DMS153 treated with DMSO at 0.1 percent for 48 hours (cell line): ENCODE measurements around the gene CDK5.

Experiments used
- DNase-seq: peaks from one replicate; lab custom pipeline; 2025; ENCODE audit not compliant: unreplicated experiment; lab: John Stamatoyannopoulos, UW

CDK5 gene

DNA sequence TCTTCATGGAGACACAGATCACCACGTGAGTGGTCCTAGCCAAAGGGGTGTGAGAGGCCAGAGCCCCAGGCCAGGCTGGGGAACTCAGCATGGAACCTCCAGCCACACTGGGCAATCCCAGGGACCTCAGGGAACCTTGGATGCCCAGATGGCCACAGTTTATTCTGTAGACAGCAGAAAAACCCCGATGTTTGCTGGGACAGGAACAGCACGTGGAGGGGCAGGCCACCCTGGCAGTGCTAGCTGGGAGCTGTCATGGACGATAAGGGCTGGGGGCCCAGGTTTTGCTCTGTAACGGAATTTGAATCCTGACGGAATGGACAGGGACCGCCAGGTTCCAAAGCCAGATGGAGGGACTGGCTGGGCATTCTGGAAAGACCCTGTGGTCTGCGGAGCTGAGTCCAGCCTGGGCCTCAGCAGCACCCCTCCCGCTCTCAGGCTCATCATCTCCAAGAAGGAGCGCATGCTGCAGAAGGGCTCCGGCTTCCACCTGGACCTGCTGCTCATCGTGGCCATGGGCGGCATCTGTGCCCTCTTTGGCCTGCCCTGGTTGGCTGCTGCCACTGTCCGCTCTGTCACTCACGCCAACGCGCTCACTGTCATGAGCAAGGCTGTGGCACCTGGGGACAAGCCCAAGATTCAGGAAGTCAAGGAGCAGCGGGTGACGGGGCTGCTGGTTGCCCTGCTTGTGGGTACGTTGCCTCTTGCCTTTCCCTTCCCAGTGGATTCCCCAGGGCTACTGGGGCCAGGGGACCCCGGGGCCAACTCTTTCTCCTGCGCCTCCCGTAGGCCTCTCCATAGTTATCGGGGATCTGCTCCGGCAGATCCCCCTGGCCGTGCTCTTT is 17.3 kb upstream of the CDK5 start:
- DNase-seq = no peak

DNA sequence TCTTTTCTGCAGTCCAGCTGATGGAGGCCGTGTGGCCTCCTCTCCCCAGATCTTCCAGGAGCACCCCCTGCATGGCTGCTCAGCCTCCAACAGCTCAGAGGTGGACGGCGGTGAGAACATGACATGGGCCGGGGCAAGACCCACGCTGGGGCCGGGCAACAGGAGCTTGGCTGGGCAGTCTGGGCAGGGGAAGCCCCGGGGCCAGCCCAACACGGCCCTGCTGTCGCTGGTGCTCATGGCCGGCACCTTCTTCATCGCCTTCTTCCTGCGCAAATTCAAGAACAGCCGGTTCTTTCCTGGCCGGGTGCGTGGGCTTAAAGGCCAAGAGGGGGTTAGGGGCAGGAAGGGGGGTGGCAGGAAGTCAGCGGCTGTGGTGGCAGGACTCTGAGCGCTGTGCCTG is 16.3 kb upstream of the CDK5 start:
- DNase-seq = no peak

DNA sequence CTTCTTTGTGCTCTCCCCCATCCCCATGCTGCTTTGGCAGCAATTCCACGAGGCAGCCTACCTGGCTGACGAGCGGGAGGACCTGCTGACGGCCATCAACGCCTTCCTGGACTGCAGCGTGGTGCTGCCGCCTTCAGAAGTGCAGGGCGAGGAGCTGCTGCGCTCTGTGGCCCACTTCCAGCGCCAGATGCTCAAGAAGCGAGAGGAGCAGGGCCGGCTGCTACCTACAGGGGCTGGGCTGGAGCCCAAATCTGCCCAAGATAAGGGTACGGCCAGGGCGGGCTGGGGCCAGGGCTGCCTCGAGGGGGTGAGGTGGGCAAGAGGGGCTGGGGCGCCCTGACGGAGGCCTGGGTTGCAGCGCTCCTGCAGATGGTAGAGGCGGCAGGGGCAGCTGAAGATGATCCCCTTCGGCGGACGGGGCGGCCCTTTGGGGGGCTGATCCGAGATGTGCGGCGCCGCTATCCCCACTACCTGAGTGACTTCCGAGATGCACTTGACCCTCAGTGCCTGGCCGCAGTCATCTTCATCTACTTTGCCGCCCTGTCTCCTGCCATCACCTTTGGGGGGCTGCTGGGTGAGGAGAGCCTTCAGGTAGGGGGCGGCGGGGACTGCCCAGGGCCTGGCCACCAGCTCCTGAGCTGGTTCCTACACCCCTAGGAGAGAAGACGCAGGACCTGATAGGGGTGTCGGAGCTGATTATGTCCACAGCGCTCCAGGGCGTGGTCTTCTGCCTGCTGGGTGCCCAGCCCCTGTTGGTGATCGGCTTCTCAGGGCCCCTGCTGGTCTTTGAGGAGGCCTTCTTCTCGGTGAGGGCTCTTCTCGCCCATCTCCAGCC is 13.6 kb upstream of the CDK5 start:
- DNase-seq = no peak

DNA sequence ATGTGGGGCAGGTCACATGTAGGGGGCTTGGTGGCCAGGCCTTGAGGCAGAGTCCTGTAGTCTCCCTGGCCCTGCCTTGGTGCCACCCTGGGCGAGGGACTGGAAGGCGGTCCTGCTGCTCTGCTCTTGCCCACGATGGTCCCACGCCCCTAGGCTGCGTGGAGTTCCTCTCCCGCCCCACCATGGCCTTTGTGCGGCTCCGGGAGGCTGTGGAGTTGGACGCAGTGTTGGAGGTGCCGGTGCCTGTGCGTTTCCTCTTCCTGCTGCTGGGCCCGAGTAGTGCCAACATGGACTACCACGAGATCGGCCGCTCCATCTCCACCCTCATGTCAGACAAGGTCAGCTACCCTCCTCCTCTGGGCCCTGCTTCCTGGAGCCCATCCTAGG is 12.9 kb upstream of the CDK5 start:
- no peak for DNase-seq

DNA sequence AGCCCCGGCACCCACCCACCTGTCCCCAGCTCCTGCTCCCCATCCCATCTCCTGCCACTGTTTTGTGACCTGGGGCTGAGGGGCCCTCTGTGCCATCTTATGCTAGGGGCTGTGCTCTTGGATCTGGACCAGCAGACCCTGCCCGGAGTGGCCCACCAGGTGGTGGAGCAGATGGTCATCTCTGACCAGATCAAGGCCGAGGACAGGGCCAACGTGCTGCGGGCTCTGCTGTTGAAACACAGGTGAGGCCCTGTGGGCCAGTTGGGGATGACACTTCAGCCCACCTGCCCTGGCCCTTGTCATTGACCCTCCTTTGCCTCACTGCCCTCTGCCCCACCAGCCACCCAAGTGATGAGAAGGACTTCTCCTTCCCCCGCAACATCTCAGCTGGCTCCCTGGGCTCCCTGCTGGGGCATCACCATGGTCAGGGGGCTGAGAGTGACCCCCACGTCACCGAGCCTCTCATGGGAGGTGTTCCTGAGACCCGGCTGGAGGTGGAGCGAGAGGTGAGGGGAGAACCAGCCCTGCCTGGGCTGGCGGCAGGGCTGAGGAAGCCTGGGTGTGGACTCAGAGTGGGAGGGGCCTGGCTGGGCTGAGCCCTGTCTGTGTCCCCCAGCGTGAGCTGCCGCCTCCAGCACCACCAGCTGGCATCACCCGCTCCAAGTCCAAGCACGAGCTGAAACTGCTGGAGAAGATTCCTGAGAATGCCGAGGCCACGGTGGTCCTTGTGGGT is 12.3 kb upstream of the CDK5 start:
- no peak for DNase-seq

DNA sequence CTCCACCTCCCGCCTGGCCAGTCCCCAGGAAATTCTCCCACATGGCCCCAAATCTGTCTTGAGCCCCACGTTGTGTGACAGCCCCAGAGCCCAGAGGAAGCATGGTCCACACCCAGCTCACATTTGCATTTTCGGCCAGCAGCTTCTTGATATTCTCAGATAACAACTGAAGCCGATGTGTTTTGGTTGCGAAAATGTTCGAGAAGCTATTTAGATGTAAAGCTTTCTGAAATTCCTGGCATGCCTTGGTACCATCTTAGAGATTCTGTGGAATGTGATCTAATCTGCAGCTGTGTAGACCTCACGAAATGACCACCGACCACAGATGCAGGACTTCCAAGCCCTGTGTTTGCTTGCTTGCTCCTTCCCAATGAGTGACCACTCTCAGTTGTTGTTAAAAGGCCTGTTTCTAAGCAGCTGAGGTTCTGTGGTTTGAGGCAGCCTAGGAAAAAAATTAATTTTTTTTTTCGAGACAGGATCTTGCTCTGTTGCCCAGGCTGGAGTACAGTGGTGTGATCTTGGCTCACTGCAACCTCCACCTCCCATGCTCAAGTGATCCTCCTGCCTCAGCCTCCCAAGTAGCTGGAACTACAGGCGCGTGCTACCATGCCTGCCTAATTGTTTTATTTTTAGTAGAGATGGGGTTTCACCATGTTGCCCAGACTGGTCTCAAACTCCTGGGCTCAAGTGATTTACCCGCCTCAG is 10.5 kb upstream of the CDK5 start:
- DNase-seq = no peak

DNA sequence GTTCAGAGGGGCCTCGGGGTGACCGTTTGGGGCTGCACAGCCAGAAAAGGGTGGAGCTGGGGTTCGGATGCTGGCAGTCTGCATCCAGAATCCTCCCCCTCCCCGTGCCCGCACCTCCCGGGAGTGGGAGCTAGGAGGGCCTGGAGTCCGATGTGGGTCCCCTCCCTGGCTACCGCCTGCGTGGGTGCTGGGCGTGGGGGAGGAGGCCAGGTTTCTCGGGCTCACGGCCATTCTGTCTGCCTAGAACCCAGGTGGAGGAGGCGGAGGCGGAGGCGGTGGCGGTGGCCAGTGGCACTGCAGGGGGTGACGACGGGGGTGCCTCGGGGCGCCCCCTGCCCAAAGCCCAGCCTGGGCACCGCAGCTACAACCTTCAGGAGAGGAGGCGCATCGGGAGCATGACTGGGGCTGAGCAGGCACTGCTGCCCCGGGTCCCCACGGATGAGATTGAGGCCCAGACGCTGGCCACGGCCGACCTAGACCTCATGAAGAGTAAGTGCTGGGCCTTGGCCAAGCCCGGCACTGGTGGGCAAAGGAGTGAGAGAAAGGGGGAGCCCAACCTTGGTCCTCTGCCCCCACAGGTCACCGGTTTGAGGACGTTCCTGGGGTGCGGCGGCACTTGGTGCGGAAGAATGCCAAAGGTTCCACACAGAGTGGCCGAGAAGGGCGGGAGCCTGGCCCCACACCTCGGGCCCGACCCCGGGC is 8.7 kb upstream of the CDK5 start:
- no peak for DNase-seq

DNA sequence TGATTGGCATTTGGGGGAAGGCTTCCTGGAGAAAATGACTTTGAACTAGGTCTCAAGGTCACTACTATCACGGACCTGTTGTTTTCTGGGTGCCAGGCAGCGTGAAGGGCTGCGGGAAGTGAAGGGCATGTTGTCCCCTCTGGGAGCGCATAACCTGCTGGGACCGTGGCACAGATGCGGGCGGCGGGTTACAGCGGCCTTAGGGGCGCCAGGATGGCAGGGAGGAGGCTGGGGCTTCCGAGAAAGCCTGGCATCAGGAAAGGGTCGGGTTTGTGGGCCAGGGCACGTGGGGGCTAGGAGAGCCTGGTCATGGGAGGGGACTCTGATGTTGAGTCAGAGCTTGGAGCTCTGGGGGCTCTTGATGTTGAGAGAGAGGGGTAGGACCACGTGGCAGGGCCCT is 7.8 kb upstream of the CDK5 start:
- no peak for DNase-seq

DNA sequence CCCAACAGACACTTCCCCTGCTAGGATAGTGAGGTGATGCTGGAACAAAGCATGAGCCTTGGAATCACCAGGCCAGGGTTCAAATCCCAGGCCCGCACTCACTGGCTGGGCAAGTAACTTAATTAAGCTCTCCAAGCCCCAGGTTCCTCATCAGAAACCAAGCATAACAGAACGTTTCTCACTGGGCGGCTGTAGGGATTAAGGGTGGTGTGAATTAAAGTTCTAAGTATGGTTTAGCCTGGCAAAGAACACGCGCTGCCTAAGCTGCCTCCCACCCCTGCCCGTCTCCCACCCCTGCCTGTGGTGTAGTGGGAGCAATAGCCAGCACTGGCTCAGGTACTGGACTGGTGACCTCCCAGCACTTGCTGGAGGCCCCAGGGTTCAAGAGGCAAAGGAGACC is 7.3 kb upstream of the CDK5 start:
- DNase-seq = no peak

DNA sequence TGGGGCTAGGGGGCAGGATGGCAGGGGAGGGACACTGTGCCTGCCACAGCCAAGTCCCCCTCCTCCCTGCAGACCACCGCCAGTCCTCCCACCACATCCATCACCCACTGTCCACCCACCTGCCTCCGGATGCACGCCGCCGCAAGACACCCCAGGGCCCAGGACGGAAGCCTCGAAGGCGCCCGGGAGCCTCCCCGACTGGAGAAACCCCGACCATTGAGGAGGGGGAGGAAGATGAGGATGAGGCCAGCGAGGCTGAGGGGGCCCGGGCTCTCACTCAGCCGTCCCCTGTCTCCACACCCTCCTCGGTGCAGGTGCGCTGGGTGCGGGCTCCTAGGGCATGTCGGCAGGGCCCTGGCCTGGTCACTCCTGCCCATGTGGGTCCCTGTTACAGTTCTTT is 6.8 kb upstream of the CDK5 start:
- DNase-seq = no peak

DNA sequence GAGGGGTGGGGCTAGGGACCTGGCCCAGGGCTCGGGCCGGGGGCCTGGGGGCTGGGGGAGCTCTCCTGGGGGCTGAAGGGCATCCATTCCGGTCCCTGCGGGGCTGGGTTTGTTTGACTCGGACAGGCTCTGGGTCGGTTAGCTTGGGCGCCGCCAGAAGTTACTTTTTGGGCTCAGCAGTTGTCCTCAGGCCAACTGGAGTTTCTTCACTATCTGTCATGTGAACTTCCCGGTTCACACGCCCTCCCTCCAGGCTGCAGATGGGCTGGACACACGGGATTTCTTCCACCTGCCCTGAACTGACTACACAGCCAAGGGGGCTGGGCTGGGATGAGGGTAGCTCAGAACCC is 5.5 kb upstream of the CDK5 start:
- no peak for DNase-seq

DNA sequence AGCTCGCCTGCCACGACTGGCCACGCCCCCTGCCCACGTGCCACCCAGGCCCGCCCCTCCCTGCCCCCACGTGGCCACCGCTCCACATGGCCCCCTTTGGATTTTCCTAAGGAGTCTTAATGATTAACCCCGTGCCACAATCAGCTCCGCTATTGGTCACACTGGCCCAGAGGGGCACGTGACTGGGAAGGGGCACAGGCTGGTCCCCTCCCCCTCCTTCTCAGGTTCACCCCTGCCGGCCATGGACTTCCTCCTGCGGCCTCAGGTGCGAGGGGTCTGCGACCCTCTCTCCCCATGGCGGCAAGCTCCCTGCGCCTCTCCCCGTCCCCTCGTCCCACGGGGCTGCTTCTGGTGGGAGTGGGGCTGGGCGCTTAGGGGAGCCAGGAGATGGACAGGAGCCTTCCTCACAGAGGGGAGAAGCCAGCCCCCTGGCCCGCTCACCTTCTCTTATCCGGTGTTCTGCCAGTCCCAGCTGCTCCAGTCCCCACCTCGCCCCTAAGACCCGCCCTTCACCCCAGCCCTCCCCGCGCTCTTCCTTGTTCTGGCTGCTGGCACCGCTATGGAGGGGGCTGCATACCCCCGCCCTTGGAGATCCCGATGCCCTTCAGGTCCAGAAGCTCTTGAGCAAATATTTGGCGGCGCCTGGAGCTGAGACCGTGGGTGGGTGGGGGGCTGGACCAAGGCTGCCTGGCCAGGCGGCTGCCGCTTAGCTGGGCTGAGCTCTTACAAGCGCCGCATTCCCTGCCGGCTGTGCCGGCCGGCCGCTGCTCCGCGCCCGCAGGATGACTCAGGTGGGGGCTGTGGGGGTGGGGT is 4.9 kb upstream of the CDK5 start:
- no peak for DNase-seq

DNA sequence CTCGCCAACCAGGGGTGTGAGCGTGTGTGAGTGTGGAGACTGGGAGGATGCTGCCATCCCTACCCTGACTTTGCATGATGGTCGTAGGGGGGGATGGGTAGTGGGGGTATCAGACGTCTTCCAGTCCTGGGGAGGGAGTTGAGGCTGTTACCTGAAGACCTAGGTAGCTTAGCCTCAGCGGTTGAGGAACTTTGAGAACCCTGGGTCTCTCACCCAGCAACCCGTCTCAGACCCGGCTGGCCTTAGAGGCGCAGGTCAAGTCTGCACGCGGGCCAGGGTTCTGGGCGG is 4.4 kb upstream of the CDK5 start:
- no peak for DNase-seq

DNA sequence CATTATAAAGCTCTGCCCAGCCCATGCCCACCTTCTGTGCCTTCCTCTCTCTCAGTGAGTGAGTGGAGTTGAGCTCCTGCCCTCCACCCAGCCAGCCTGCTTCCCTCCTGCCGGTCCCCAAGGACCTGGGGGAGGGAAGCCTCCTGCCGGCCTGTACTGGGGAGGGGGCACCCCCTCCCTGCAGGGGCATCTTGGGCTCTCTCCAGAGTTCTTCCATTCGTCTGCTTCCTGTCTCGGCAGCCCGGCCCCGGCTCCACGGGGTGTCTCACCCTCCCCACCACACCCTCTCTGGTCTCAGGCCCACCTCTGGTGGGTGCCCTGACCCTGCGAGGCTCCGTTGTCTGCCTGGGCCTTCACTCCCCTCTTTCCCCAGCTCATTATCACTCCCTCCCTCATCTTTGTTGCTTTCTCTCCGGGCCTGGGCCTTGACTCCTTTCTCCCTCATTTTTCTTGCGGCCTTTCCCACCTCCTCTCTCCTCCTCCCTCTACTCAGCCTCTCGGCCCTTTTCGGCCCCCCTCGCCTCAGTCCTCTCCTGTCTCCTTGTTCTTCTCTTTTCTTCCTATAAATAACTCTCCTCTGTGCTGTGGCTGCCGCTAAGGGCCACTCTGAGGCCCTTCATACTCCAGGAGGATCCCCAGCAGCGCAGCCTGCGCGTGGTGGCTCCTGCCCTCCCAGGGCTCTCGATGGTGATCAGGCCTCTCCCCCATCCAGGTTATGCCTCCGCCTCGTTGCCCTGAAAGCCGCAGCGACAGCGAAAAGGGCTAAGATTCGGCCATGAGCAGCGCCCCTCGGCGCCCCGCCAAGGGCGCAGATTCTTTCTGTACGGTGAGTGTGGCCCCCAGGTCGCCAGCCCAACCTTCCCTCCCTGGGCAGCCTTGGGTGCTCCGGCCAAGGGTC is 3.8 kb upstream of the CDK5 start:
- no peak for DNase-seq

DNA sequence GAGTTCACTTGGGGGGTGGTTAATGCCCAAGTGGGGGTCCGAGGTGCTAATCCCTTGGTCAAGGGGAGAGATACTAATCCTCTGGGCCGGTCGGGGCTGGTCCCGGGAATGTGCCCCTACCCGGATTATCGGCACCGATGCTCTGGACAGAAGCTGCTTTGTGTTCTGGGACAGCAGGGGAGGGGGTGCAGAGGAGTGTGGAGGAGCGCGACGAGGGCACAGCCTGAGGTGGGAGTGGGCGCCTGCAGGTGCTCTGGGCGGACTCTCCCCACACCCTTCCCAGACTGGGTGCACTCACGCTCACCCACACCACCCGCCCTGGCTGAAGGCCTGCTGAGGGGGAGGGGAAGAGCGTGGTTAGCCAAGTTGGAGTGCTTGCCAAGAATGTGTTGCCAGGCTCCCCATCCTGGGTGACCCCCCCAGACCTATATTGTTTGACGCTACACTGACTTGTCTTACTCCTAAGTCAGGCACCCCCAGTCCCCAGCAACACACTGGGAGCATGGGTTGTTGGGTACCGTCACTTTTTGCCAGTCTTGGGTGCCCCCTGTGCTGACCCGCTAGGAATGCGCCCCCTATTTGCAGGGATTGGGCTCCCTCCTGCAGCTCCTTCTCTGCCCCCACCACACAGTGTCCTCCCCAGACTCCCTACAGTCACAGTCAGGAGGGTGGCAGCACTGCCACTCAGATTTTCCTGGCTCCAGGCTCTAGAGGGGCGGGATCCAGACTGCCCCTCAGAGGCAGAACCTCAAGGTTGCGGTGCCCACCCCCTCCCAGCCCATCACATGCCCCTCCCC is 2.9 kb upstream of the CDK5 start:
- no peak for DNase-seq

DNA sequence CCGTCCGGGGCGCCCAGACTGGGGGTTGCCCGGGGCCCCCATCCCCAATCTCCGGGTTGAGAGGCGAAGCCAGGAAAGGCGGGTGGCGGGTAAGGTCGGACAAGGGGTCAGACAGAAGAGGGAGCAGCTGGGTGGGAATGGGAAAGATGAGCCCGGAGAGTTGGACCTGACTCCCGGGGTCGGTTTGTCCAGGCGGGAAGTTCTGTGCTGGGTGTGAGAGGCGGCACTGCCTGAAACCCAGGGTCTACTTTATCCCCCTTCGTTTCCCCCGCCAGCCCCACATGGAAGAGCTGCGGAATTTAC is 2.4 kb upstream of the CDK5 start:
- no peak for DNase-seq

DNA sequence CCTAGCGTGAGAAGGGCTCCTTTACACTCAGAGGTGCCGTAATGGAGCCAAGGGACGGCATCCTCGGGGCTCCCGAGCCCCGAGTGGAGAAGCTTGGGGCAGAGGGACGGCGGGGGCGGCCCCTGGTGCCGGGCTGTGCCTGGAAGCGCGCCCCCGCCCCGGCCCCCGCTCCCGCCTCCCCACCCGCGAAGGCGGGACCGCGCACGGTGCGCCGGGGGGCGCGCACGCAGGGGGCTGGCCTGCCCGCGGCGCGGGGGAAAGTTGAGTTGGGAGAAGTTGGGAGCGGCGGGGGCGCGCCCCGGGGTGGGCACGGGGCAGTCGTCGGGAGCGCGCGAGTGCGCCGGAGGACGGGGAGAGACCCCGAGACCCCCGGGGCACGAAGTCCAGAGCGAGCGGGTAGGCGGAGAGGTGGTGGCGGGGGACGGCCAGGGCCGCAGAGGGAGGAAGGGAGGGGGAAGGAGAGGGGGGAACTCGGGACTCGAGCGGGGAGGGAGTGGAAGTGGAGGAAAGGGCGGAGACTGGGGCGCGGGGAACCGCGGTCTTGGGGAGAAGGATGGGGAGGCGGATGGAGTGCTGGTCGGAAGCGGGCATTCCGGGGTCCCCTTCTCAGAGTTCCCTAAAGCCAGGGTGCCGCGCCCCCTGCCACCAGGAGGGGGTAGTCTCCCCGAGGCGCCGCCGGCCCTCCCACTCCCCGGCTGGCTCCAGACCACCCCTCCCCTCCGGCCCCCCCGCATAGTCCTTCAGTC is 1.8 kb upstream of the CDK5 start, which contains the start of gene SLC4A2:
TSS of gene SLC4A2 (plus strand) at position 223 of the 746 bp plus-strand sequence. CDS start 2,399 bp downstream, outside the sequence.
- peak; percentile 50 for DNase-seq
